Kidney (tissue), 14 donors: ENCODE measurements around the gene PRKD1. TPM values are rescaled to one million over a fixed set of nuclear protein-coding genes. Genes with fewer than 3 reads are reported as not detected.

Experiments used
- DNase-seq, 5 donors: peaks; one replicate each; pipeline ENCODE4 v3.0.0-alpha.2; 2013 to 2020
- FAIRE-seq: peaks from 2 replicates; lab custom pipeline; 2012; peaks lifted over from hg19 to GRCh38; lab: Jason Lieb, UNC
- H3K27ac ChIP-seq, 2 donors: one replicate each; pipeline ENCODE4 v1.7.0; 2013; ENCODE audit warnings: low read depth in 2 of 2, low read length in 2 of 2, inconsistent platforms in 1 of 2
- H3K27me3 ChIP-seq: one replicate; pipeline ENCODE4 v1.7.1; 2013; ENCODE audit warnings: low read length, inconsistent platforms; ENCODE audit not compliant: control insufficient read depth, insufficient read depth
- H3K36me3 ChIP-seq, 3 donors: one replicate each; pipeline versions ENCODE4 v1.7.0 to v1.7.1; 2013; ENCODE audit warnings: low read length in 3 of 3, control low read depth in 1 of 3, inconsistent platforms in 1 of 3; ENCODE audit not compliant: insufficient read depth in 3 of 3, control insufficient read depth in 2 of 3
- H3K4me1 ChIP-seq, 3 donors: one replicate each; pipeline versions ENCODE4 v1.7.0 to v1.7.1; 2013; ENCODE audit warnings: low read length in 3 of 3, inconsistent platforms in 1 of 3, low read depth in 1 of 3; ENCODE audit not compliant: control insufficient read depth in 2 of 3, insufficient read depth in 2 of 3
- H3K4me3 ChIP-seq, 3 donors: one replicate each; pipeline versions ENCODE4 v1.7.0 to v1.8.1; 2013; ENCODE audit warnings: low read length in 3 of 3, control low read depth in 1 of 3, inconsistent platforms in 1 of 3
- H3K9ac ChIP-seq, 3 donors: one replicate each; pipeline versions ENCODE4 v1.7.0 to v1.7.1; 2013; ENCODE audit warnings: low read length in 3 of 3, control low read depth in 1 of 3, inconsistent platforms in 1 of 3
- H3K9me3 ChIP-seq, 3 donors: one replicate each; pipeline versions ENCODE4 v1.7.0 to v1.7.1; 2013; ENCODE audit warnings: low read length in 3 of 3, control low read depth in 1 of 3, inconsistent platforms in 1 of 3; ENCODE audit not compliant: control insufficient read depth in 2 of 3, insufficient read depth in 1 of 3
- CTCF ChIP-seq: IDR thresholded peaks from 3 replicates; pipeline ENCODE4 v1.5.1; 2012; ENCODE audit warnings: mild to moderate bottlenecking, moderate library complexity, borderline replicate concordance; ENCODE audit not compliant: insufficient read depth; ENCODE audit errors: extremely low read depth
- intact Hi-C: fragments of 100-400 bp; cut with DNase I; formaldehyde crosslinking; loops from one replicate; pipeline ENCODE4 v1.11.1; 2022
- polyA plus RNA-seq: library from polyadenylated mRNA; stranded (reverse); fragments of 350-450 nt; fragmentation: Illumina TruSeq; extraction: RNeasy Lipid Tissue Mini Kit (QIAGEN cat#74804); gene quantifications from one replicate; pipeline ENCODE4 v1.2.3, GENCODE V29; 2014; ENCODE audit warnings: low read depth, low replicate concordance; ENCODE audit not compliant: insufficient read depth
- total RNA-seq: library from RNA; stranded (reverse); fragmentation: NEBNext Ultra II Directional; extraction: Animal tissue kit (Norgen Biotek cat#: 25700); gene quantifications from one replicate; pipeline ENCODE4 v1.2.1, GENCODE V29; 2021
- donor health status: control.
- donor health status: control.
- donor health status: control.
- donor health status: control.
- donor health status: control.
- donor health status: DM: yes; HTN: yes; CAD: no.
- donor health status: Normal renal cell carcinoma (clear cell type).

The PRKD1 gene
- total and polyA plus RNA-seq, 2 donors from 2014 or later = 14.0 to 45.1 TPM

DNA sequence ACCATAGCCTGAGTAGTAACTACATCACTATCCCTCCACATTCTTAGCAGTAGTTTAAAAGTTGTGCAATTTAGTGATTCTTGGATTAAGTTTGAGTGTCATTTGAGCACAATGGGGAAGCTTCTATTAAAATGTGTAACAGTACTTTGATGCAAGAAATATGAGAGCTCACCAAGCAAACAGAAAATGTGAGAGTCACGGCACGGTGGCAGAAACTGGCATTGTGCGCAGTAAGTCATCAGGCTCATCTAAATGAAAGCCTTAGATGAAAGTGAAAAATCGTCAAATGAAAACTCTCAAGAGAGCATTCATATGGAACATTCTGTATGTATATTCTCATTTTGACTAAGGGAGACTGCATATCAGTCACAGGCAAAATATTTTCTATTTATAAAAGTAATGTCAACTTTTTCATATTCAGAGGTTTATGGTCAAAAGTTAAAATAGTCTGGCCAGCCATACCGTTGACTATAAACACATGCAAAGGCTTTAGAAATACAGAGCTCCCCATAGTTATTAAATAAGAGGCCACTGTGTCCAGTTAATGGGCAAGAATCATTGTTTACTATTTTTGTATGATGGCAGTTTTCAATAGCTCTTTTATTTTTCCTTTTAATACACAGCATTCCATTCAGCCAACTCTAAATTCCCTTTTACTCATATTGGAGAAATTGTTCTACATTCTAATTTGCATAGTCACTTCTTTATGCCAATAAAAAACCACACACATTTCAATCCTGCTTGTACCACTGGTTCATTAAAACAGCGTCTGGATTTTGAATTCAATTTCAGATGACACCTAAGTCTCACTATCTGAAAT lies 167.9 kb downstream of the PRKD1 start:
- H3K9ac ChIP-seq = no peak overlapping the region
- intact Hi-C loops = no loop called here
- no peak overlapping the region for H3K27ac ChIP-seq
- TF ChIP-seq CTCF = no peak
- H3K9me3 ChIP-seq = no peaks in the 10 kb centered on the region
- no peak overlapping the region for H3K4me3 ChIP-seq
- FAIRE-seq (no peak), DNase-seq (no peak)
- no peaks in the 10 kb centered on the region for H3K36me3 ChIP-seq
- no peaks in the 10 kb centered on the region for H3K27me3 ChIP-seq
- H3K4me1 ChIP-seq = peaks cover 0 to 7% (median 0%) of the 10 kb centered on the region in 3 donors

DNA sequence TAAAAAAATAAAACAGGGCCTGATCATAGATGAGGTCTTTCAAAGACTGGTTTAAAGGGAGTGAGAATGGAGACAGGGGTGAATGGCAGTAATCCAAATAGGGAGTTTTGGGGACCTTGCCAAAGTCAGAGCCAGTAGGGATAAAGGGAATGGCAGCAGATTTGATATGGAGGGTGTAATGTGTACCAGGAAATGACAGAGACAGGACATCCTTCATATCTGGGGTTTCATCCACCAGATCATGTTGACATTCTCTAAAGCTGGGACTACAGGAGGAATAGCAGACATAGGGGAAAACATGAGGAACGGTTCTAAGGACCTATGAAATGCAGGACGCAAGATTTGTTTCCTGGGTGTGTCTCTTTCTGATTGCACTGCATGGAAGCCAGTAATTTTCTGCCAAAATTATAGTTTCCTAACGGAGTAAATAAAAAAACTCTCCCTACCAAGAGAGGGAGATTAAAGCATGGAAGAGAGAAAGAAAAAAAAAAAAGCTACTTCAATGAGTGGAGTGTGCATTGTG lies 169.9 kb downstream of the PRKD1 start:
- no peaks in the 10 kb centered on the region for H3K36me3 ChIP-seq
- intact Hi-C loops = no loop called here
- no peak overlapping the region for H3K27ac ChIP-seq
- H3K9ac ChIP-seq = no peak overlapping the region
- no peak for TF ChIP-seq CTCF
- DNase-seq = no peak
- H3K4me3 ChIP-seq = no peak overlapping the region
- H3K4me1 ChIP-seq = peaks cover 0 to 7% (median 0%) of the 10 kb centered on the region in 3 donors
- FAIRE-seq = no peak
- H3K9me3 ChIP-seq = no peaks in the 10 kb centered on the region
- H3K27me3 ChIP-seq = no peaks in the 10 kb centered on the region

- no peak overlapping the region for H3K9ac ChIP-seq
- H3K4me1 ChIP-seq = peaks cover 0 to 7% (median 0%) of the 10 kb centered on the region in 3 donors
- no peak overlapping the region for H3K27ac ChIP-seq
- FAIRE-seq (no peak), DNase-seq (no peak)
- H3K36me3 ChIP-seq = no peaks in the 10 kb centered on the region
- H3K9me3 ChIP-seq = no peaks in the 10 kb centered on the region
- TF ChIP-seq CTCF = no peak
- no peaks in the 10 kb centered on the region for H3K27me3 ChIP-seq
- H3K4me3 ChIP-seq = no peak overlapping the region
- intact Hi-C loops = no loop called here
Observed at GRCh38 chr14:29757188-29757680, 170.4 kb downstream of the PRKD1 start.
